Fibroblast of lung (primary cell): Measurements from ENCODE around the gene ALDH1A2.

Source experiments
- CTCF ChIP-seq, 2 donors: IDR thresholded peaks in 1 of 2; conservative IDR thresholded peaks in 1 of 2; 1 replicate in 1 of 2; 2 replicates in 1 of 2; pipeline ENCODE4 v1.5.1; 2011 to 2012; ENCODE audit warnings: low read length in 2 of 2, control low read depth in 1 of 2, inconsistent platforms in 1 of 2, low read depth in 1 of 2, mild to moderate bottlenecking in 1 of 2
- EZH2 ChIP-seq: IDR thresholded peaks from 2 replicates; pipeline ENCODE4 v1.5.1; 2012; ENCODE audit warnings: low read length, control low read depth, mild to moderate bottlenecking; ENCODE audit errors: missing control alignments

GRCh38 chr15:57915827-57916531 is 149.5 kb downstream of the ALDH1A2 start:
- TF ChIP-seq CTCF (conservative IDR thresholded peaks at IDR 0.05 in 1 of 2, IDR thresholded peaks at IDR 0.05 in 1 of 2; ENCODE audit: low read depth in 1 of 2, low read length in 2 of 2) (no peak), EZH2 (no peak)
